ENCODE data around the gene STIMATE. TPM values are rescaled to one million over a fixed set of nuclear protein-coding genes. Genes with fewer than 3 reads are reported as not detected.

The STIMATE gene
- total and polyA plus RNA-seq, 4 donors, result 14.0 to 24.4 (median 20.9) TPM

DNA sequence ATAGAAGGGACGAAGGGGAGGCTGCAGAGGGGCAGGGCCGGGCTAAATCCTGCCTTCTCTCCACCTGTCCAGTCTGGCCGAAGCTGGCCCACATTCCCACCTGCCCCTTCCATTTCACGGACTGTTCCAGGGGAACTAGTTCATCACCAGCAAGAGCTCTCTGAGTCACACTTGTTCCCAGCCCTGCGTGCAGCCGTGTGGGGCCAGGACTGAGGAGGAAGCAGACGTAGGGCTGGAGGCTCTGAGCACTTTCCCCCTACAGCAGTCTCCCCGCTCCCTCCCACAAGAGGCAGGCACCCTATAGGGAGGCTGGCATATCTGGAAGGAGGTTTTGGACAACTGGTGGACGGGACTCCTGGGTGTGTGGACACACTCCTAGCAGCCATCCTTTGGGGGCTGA is 69.9 kb downstream of the STIMATE start:
- 36% methylated on average over 9 of the region's 9 CpGs for WGBS

More for the DNA sequence above, 69.9 kb downstream of the STIMATE start:
- Histone ChIP-seq H3K4me1 (ENCODE audit: control insufficient read depth in 4 of 4, insufficient read depth in 4 of 4, low read length in 3 of 4) (peaks cover 2 to 72% (median 58%) of the 10 kb centered on the region in 4 donors), H3K36me3 (ENCODE audit: control insufficient read depth in 4 of 4, insufficient read depth in 3 of 4, low read depth in 1 of 4, low read length in 3 of 4) (peaks cover 14 to 50% (median 41%) of the 10 kb centered on the region in 4 donors), H3K9ac (ENCODE audit: low read depth in 1 of 2, low read length in 2 of 2) (peak overlapping the region; percentile 44 to 46), H3K27me3 (ENCODE audit: control insufficient read depth in 4 of 4, insufficient read depth in 4 of 4, low read length in 3 of 4) (no peaks in the 10 kb centered on the region), H3K4me3 (ENCODE audit: low read depth in 1 of 3, low read length in 3 of 3) (peak overlapping the region in 2 of 3 donors; percentile 31 to 40), H3K27ac (ENCODE audit: low read depth in 1 of 2, low read length in 2 of 2) (peak overlapping the region; percentile 96 to 99), H3K9me3 (ENCODE audit: control insufficient read depth in 4 of 4, low read length in 3 of 4) (no peaks in the 10 kb centered on the region)
- no peak for TF ChIP-seq HNF4G (IDR thresholded peaks at IDR 0.05)
- no peak for TF ChIP-seq SP1 (IDR thresholded peaks at IDR 0.05)
- TF ChIP-seq, protein P1, sequence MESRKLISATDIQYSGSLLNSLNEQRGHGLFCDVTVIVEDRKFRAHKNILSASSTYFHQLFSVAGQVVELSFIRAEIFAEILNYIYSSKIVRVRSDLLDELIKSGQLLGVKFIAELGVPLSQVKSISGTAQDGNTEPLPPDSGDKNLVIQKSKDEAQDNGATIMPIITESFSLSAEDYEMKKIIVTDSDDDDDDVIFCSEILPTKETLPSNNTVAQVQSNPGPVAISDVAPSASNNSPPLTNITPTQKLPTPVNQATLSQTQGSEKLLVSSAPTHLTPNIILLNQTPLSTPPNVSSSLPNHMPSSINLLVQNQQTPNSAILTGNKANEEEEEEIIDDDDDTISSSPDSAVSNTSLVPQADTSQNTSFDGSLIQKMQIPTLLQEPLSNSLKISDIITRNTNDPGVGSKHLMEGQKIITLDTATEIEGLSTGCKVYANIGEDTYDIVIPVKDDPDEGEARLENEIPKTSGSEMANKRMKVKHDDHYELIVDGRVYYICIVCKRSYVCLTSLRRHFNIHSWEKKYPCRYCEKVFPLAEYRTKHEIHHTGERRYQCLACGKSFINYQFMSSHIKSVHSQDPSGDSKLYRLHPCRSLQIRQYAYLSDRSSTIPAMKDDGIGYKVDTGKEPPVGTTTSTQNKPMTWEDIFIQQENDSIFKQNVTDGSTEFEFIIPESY (IDR thresholded peaks at IDR 0.05), result no peak
- no peak for TF ChIP-seq YY1 (IDR thresholded peaks at IDR 0.05)
- TF ChIP-seq, protein P2, sequence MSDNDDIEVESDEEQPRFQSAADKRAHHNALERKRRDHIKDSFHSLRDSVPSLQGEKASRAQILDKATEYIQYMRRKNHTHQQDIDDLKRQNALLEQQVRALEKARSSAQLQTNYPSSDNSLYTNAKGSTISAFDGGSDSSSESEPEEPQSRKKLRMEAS (IDR thresholded peaks at IDR 0.05), result no peak
- TF ChIP-seq HNF4A (conservative IDR thresholded peaks at IDR 0.05), result no peak
- TF ChIP-seq EGR1 (IDR thresholded peaks at IDR 0.05; ENCODE audit: low read depth in 2 of 2), result no peak
- TF ChIP-seq, protein P3, sequence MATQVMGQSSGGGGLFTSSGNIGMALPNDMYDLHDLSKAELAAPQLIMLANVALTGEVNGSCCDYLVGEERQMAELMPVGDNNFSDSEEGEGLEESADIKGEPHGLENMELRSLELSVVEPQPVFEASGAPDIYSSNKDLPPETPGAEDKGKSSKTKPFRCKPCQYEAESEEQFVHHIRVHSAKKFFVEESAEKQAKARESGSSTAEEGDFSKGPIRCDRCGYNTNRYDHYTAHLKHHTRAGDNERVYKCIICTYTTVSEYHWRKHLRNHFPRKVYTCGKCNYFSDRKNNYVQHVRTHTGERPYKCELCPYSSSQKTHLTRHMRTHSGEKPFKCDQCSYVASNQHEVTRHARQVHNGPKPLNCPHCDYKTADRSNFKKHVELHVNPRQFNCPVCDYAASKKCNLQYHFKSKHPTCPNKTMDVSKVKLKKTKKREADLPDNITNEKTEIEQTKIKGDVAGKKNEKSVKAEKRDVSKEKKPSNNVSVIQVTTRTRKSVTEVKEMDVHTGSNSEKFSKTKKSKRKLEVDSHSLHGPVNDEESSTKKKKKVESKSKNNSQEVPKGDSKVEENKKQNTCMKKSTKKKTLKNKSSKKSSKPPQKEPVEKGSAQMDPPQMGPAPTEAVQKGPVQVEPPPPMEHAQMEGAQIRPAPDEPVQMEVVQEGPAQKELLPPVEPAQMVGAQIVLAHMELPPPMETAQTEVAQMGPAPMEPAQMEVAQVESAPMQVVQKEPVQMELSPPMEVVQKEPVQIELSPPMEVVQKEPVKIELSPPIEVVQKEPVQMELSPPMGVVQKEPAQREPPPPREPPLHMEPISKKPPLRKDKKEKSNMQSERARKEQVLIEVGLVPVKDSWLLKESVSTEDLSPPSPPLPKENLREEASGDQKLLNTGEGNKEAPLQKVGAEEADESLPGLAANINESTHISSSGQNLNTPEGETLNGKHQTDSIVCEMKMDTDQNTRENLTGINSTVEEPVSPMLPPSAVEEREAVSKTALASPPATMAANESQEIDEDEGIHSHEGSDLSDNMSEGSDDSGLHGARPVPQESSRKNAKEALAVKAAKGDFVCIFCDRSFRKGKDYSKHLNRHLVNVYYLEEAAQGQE (IDR thresholded peaks at IDR 0.05), result no peak
- no peak for TF ChIP-seq FOXA2 (IDR thresholded peaks at IDR 0.05)
- TF ChIP-seq RXRA (IDR thresholded peaks at IDR 0.05), result no peak
- no peak for TF ChIP-seq JUND (IDR thresholded peaks at IDR 0.05)
- TF ChIP-seq NR2F2 (IDR thresholded peaks at IDR 0.05), result no peak
- TF ChIP-seq FOXA1 (IDR thresholded peaks at IDR 0.05), result no peak
- no peak for TF ChIP-seq RAD21 (IDR thresholded peaks at IDR 0.05)
- no peak for TF ChIP-seq TAF1 (conservative IDR thresholded peaks at IDR 0.05)
- TF ChIP-seq, protein P4, sequence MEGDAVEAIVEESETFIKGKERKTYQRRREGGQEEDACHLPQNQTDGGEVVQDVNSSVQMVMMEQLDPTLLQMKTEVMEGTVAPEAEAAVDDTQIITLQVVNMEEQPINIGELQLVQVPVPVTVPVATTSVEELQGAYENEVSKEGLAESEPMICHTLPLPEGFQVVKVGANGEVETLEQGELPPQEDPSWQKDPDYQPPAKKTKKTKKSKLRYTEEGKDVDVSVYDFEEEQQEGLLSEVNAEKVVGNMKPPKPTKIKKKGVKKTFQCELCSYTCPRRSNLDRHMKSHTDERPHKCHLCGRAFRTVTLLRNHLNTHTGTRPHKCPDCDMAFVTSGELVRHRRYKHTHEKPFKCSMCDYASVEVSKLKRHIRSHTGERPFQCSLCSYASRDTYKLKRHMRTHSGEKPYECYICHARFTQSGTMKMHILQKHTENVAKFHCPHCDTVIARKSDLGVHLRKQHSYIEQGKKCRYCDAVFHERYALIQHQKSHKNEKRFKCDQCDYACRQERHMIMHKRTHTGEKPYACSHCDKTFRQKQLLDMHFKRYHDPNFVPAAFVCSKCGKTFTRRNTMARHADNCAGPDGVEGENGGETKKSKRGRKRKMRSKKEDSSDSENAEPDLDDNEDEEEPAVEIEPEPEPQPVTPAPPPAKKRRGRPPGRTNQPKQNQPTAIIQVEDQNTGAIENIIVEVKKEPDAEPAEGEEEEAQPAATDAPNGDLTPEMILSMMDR (IDR thresholded peaks at IDR 0.05; ENCODE audit: low read depth, low read length, missing input control), result no peak
- no peak for TF ChIP-seq GABPA (IDR thresholded peaks at IDR 0.05 in 1 of 2, conservative IDR thresholded peaks at IDR 0.05 in 1 of 2)
- TF ChIP-seq, protein P5, sequence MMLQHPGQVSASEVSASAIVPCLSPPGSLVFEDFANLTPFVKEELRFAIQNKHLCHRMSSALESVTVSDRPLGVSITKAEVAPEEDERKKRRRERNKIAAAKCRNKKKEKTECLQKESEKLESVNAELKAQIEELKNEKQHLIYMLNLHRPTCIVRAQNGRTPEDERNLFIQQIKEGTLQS (IDR thresholded peaks at IDR 0.05), result no peak
- no peak for DNase-seq (ENCODE audit: low spot score)
